Measurements from ENCODE around the gene DTWD2. TPM values are rescaled to one million over a fixed set of nuclear protein-coding genes. Genes with fewer than 3 reads are reported as not detected.
A peak's percentile ranks its signal among the peaks of the same experiment; 100 is the strongest.

DTWD2 gene
- total RNA-seq = 10 to 100 TPM in 1 of 2 donors, 1 to 10 TPM in 1; 7.4 to 13.1 TPM

- H3K4me1 ChIP-seq = peaks cover 0 to 9% of the 10 kb centered on the region in 2 donors
- H3K36me3 ChIP-seq = no peaks in the 10 kb centered on the region
- no peaks in the 10 kb centered on the region for H3K27me3 ChIP-seq
- peak within 1 kb of the TSS; percentile 74 to 81 for H3K4me3 ChIP-seq
- TF ChIP-seq CTCF (IDR thresholded peaks at IDR 0.05) = peak; percentile 85 to 96
- H3K27ac ChIP-seq = peak within 1 kb of the TSS; percentile 93 to 96
- no peaks in the 10 kb centered on the region for H3K9me3 ChIP-seq
- peak; percentile 91 for DNase-seq (ENCODE audit: low spot score)
Observed at GRCh38 chr5:118987988-118988865, at the start of gene DTWD2. DTWD2 (minus strand) TSS chr5:118988547; CDS start chr5:118988511, 36 bp downstream.

- DNase-seq (ENCODE audit: low spot score) = no peak
- no peak overlapping the region for H3K4me3 ChIP-seq
- H3K27me3 ChIP-seq = no peaks in the 10 kb centered on the region
- TF ChIP-seq CTCF (IDR thresholded peaks at IDR 0.05) = no peak
- H3K36me3 ChIP-seq = no peaks in the 10 kb centered on the region
- H3K9me3 ChIP-seq = no peaks in the 10 kb centered on the region
- no peak overlapping the region for H3K27ac ChIP-seq
- no peaks in the 10 kb centered on the region for H3K4me1 ChIP-seq
Observed at GRCh38 chr5:119037496-119038215, 49.3 kb upstream of the DTWD2 start.

- H3K4me3 ChIP-seq = no peak overlapping the region
- H3K36me3 ChIP-seq = no peaks in the 10 kb centered on the region
- no peak for TF ChIP-seq CTCF (IDR thresholded peaks at IDR 0.05)
- no peaks in the 10 kb centered on the region for H3K9me3 ChIP-seq
- H3K4me1 ChIP-seq = no peaks in the 10 kb centered on the region
- no peak for DNase-seq (ENCODE audit: low spot score)
- H3K27ac ChIP-seq = no peak overlapping the region
- no peaks in the 10 kb centered on the region for H3K27me3 ChIP-seq
Observed at GRCh38 chr5:119036101-119036762, 47.9 kb upstream of the DTWD2 start.

GRCh38 chr5:119033135-119033534 lies 44.8 kb upstream of the DTWD2 start:
- Histone ChIP-seq H3K27me3 (no peaks in the 10 kb centered on the region), H3K4me3 (no peak overlapping the region), H3K27ac (no peak overlapping the region), H3K4me1 (no peaks in the 10 kb centered on the region), H3K36me3 (no peaks in the 10 kb centered on the region), H3K9me3 (no peaks in the 10 kb centered on the region)
- DNase-seq (ENCODE audit: low spot score) = no peak
- no peak for TF ChIP-seq CTCF (IDR thresholded peaks at IDR 0.05)

- H3K4me1 ChIP-seq = no peaks in the 10 kb centered on the region
- no peaks in the 10 kb centered on the region for H3K9me3 ChIP-seq
- H3K36me3 ChIP-seq = no peaks in the 10 kb centered on the region
- no peaks in the 10 kb centered on the region for H3K27me3 ChIP-seq
- H3K27ac ChIP-seq = no peak overlapping the region
- DNase-seq (ENCODE audit: low spot score) = no peak
- TF ChIP-seq CTCF (IDR thresholded peaks at IDR 0.05) = no peak
- H3K4me3 ChIP-seq = no peak overlapping the region
Observed at GRCh38 chr5:119032656-119033055, 44.3 kb upstream of the DTWD2 start.

All from right atrium auricular region (tissue), 2 donors.